ENCODE measurements around the gene ITGAD.

- TF ChIP-seq CTCF (conservative IDR thresholded peaks at IDR 0.05; ENCODE audit: low read depth, low read length) (no peak), EZH2 (IDR thresholded peaks at IDR 0.05; ENCODE audit: borderline replicate concordance, low read depth, low read length, poor library complexity, severe bottlenecking) (no peak)
Observed at GRCh38 chr16:31409433-31409832, 16.3 kb downstream of the ITGAD start.

Data from A673 (cell line).